ENCODE data around the gene UBR3. TPM values are rescaled to one million over a fixed set of nuclear protein-coding genes. Genes with fewer than 3 reads are reported as not detected.

UBR3 gene
- total RNA-seq, 1 experiment from 2014 or later: 16.4 TPM

DNA sequence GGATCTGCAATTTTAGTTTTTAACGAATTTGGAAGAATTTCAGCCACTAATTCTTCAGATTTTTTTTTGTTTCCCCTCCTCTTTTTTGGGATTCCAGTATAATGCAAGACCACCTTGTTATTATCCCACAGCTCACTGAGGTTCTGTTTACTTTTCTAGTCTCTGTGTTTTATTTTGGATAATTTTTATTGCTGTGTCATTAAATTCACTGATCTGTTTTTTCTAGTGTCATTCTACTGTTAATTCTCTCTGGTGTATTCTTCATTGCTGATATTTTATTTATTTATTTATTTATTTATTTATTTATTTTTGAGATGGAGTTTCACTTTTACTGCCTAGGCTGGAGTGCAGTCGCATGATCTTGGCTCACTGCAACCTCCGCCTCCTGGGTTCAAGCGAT, 32.2 kb downstream of the UBR3 start:
- peaks cover 17% of the 10 kb centered on the region for H3K4me1 Mint-ChIP-seq
- no peak for ATAC-seq
- ChIA-PET POLR2A (no interaction called here), CTCF (no interaction called here)
- H3K27ac Mint-ChIP-seq: no peak overlapping the region
- no peak overlapping the region for H3K4me3 Mint-ChIP-seq
- H3K27me3 Mint-ChIP-seq (ENCODE audit: low read depth): no peaks in the 10 kb centered on the region
- TF ChIP-seq, protein P1, sequence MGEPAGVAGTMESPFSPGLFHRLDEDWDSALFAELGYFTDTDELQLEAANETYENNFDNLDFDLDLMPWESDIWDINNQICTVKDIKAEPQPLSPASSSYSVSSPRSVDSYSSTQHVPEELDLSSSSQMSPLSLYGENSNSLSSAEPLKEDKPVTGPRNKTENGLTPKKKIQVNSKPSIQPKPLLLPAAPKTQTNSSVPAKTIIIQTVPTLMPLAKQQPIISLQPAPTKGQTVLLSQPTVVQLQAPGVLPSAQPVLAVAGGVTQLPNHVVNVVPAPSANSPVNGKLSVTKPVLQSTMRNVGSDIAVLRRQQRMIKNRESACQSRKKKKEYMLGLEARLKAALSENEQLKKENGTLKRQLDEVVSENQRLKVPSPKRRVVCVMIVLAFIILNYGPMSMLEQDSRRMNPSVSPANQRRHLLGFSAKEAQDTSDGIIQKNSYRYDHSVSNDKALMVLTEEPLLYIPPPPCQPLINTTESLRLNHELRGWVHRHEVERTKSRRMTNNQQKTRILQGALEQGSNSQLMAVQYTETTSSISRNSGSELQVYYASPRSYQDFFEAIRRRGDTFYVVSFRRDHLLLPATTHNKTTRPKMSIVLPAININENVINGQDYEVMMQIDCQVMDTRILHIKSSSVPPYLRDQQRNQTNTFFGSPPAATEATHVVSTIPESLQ (CRISPR knock-in tag; IDR thresholded peaks at IDR 0.05): no peak
- TF ChIP-seq NFE2L1 (CRISPR knock-in tag; IDR thresholded peaks at IDR 0.05): no peak
- TF ChIP-seq, protein P2, sequence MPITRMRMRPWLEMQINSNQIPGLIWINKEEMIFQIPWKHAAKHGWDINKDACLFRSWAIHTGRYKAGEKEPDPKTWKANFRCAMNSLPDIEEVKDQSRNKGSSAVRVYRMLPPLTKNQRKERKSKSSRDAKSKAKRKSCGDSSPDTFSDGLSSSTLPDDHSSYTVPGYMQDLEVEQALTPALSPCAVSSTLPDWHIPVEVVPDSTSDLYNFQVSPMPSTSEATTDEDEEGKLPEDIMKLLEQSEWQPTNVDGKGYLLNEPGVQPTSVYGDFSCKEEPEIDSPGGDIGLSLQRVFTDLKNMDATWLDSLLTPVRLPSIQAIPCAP (CRISPR knock-in tag; IDR thresholded peaks at IDR 0.05): no peak
- no peak for TF ChIP-seq FOXJ3 (CRISPR knock-in tag; IDR thresholded peaks at IDR 0.05; ENCODE audit: borderline replicate concordance)
- no peak for TF ChIP-seq NFATC4 (CRISPR knock-in tag; IDR thresholded peaks at IDR 0.05)
- no peak for TF ChIP-seq RORB (CRISPR knock-in tag; IDR thresholded peaks at IDR 0.05)
- no peak for TF ChIP-seq ZNF232 (CRISPR knock-in tag; IDR thresholded peaks at IDR 0.05)
- TF ChIP-seq ZNF416 (CRISPR knock-in tag; IDR thresholded peaks at IDR 0.05): no peak
- no peak for TF ChIP-seq ZBTB21 (CRISPR knock-in tag; IDR thresholded peaks at IDR 0.05; ENCODE audit: borderline replicate concordance)
- no peak for TF ChIP-seq TEAD1 (CRISPR knock-in tag; IDR thresholded peaks at IDR 0.05)
- TF ChIP-seq MYBL2 (CRISPR knock-in tag; IDR thresholded peaks at IDR 0.05): no peak
- no peak for TF ChIP-seq NR1H2 (CRISPR knock-in tag; IDR thresholded peaks at IDR 0.05)
- TF ChIP-seq JUN (CRISPR knock-in tag; IDR thresholded peaks at IDR 0.05): no peak
- TF ChIP-seq, protein P3, sequence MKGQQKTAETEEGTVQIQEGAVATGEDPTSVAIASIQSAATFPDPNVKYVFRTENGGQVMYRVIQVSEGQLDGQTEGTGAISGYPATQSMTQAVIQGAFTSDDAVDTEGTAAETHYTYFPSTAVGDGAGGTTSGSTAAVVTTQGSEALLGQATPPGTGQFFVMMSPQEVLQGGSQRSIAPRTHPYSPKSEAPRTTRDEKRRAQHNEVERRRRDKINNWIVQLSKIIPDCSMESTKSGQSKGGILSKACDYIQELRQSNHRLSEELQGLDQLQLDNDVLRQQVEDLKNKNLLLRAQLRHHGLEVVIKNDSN (CRISPR knock-in tag; IDR thresholded peaks at IDR 0.05): no peak
- TF ChIP-seq, protein P4, sequence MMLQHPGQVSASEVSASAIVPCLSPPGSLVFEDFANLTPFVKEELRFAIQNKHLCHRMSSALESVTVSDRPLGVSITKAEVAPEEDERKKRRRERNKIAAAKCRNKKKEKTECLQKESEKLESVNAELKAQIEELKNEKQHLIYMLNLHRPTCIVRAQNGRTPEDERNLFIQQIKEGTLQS (CRISPR knock-in tag; conservative IDR thresholded peaks at IDR 0.05): no peak
- TF ChIP-seq MXD4 (CRISPR knock-in tag; IDR thresholded peaks at IDR 0.05; ENCODE audit: borderline replicate concordance): no peak
- TF ChIP-seq, protein P5, sequence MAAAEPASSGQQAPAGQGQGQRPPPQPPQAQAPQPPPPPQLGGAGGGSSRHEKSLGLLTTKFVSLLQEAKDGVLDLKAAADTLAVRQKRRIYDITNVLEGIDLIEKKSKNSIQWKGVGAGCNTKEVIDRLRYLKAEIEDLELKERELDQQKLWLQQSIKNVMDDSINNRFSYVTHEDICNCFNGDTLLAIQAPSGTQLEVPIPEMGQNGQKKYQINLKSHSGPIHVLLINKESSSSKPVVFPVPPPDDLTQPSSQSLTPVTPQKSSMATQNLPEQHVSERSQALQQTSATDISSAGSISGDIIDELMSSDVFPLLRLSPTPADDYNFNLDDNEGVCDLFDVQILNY (CRISPR knock-in tag; IDR thresholded peaks at IDR 0.05): no peak
- no peak for TF ChIP-seq TCF7 (CRISPR knock-in tag; IDR thresholded peaks at IDR 0.05; ENCODE audit: low read depth)
- TF ChIP-seq, protein P6, sequence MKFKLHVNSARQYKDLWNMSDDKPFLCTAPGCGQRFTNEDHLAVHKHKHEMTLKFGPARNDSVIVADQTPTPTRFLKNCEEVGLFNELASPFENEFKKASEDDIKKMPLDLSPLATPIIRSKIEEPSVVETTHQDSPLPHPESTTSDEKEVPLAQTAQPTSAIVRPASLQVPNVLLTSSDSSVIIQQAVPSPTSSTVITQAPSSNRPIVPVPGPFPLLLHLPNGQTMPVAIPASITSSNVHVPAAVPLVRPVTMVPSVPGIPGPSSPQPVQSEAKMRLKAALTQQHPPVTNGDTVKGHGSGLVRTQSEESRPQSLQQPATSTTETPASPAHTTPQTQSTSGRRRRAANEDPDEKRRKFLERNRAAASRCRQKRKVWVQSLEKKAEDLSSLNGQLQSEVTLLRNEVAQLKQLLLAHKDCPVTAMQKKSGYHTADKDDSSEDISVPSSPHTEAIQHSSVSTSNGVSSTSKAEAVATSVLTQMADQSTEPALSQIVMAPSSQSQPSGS (CRISPR knock-in tag; IDR thresholded peaks at IDR 0.05; ENCODE audit: borderline replicate concordance, low read depth): no peak
- no peak for DNase-seq (ENCODE audit: low spot score)
- H3K36me3 Mint-ChIP-seq: peaks cover 15% of the 10 kb centered on the region
- peaks cover 4% of the 10 kb centered on the region for H3K9me3 Mint-ChIP-seq

DNA sequence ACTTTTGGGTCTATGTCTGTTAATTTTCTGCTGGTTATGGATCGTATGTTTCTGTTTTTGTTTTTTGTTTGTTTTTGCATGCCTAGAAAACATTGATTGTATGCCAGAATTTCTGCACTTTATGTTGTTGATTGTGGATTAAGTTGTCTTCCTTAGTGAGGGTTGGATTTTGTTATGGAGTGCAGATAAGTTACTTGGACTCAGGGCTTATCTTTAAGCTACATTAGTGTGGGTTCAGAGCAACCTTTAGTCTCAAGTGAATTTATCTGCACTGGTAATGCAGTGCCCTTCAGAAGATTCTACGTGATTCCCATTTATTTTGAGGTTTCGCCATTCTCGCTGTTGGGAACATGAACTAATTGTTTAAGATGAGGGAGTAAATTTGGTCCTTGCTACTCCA, 32.9 kb downstream of the UBR3 start:
- CTCF ChIA-PET: no interaction called here
- Mint-ChIP-seq H3K4me3 (no peak overlapping the region), H3K27ac (peak overlapping the region; percentile 57; the same call in 1 of the 2 replicates), H3K9me3 (peaks cover 4% of the 10 kb centered on the region), H3K36me3 (peaks cover 13% of the 10 kb centered on the region), H3K27me3 (ENCODE audit: low read depth) (no peaks in the 10 kb centered on the region), H3K4me1 (peaks cover 17% of the 10 kb centered on the region)
- no peak for ATAC-seq
- POLR2A ChIA-PET: no interaction called here
- DNase-seq (ENCODE audit: low spot score): no peak
- no peak for TF ChIP-seq CREM (CRISPR knock-in tag; IDR thresholded peaks at IDR 0.05)
- TF ChIP-seq, protein P7, sequence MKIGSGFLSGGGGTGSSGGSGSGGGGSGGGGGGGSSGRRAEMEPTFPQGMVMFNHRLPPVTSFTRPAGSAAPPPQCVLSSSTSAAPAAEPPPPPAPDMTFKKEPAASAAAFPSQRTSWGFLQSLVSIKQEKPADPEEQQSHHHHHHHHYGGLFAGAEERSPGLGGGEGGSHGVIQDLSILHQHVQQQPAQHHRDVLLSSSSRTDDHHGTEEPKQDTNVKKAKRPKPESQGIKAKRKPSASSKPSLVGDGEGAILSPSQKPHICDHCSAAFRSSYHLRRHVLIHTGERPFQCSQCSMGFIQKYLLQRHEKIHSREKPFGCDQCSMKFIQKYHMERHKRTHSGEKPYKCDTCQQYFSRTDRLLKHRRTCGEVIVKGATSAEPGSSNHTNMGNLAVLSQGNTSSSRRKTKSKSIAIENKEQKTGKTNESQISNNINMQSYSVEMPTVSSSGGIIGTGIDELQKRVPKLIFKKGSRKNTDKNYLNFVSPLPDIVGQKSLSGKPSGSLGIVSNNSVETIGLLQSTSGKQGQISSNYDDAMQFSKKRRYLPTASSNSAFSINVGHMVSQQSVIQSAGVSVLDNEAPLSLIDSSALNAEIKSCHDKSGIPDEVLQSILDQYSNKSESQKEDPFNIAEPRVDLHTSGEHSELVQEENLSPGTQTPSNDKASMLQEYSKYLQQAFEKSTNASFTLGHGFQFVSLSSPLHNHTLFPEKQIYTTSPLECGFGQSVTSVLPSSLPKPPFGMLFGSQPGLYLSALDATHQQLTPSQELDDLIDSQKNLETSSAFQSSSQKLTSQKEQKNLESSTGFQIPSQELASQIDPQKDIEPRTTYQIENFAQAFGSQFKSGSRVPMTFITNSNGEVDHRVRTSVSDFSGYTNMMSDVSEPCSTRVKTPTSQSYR (CRISPR knock-in tag; IDR thresholded peaks at IDR 0.05): no peak
- no peak for TF ChIP-seq ZNF121 (CRISPR knock-in tag; IDR thresholded peaks at IDR 0.05)
- no peak for TF ChIP-seq ESRRA (CRISPR knock-in tag; IDR thresholded peaks at IDR 0.05; ENCODE audit: borderline replicate concordance)
- TF ChIP-seq ELF4 (CRISPR knock-in tag; IDR thresholded peaks at IDR 0.05; ENCODE audit: low read depth): no peak
- TF ChIP-seq PRRX2 (CRISPR knock-in tag; IDR thresholded peaks at IDR 0.05): no peak
- TF ChIP-seq, protein P8, sequence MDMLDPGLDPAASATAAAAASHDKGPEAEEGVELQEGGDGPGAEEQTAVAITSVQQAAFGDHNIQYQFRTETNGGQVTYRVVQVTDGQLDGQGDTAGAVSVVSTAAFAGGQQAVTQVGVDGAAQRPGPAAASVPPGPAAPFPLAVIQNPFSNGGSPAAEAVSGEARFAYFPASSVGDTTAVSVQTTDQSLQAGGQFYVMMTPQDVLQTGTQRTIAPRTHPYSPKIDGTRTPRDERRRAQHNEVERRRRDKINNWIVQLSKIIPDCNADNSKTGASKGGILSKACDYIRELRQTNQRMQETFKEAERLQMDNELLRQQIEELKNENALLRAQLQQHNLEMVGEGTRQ (CRISPR knock-in tag; IDR thresholded peaks at IDR 0.05): no peak
- TF ChIP-seq, protein P9, sequence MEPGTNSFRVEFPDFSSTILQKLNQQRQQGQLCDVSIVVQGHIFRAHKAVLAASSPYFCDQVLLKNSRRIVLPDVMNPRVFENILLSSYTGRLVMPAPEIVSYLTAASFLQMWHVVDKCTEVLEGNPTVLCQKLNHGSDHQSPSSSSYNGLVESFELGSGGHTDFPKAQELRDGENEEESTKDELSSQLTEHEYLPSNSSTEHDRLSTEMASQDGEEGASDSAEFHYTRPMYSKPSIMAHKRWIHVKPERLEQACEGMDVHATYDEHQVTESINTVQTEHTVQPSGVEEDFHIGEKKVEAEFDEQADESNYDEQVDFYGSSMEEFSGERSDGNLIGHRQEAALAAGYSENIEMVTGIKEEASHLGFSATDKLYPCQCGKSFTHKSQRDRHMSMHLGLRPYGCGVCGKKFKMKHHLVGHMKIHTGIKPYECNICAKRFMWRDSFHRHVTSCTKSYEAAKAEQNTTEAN (CRISPR knock-in tag; IDR thresholded peaks at IDR 0.05): no peak

All from WTC11 (cell line).